H1 (cell line): ENCODE measurements around the gene PIP5K1B. TPM values are rescaled to one million over a fixed set of nuclear protein-coding genes. Genes with fewer than 3 reads are reported as not detected.

Experiments
- RNF2 ChIP-seq: fragments of 200-900, 300-1000 bp; sonication (generic); IDR thresholded peaks from 2 replicates; pipeline ENCODE4 v1.7.1; 2016; ENCODE audit warnings: borderline replicate concordance, low read depth, mild to moderate bottlenecking, antibody characterized with exemption, low read length; ENCODE audit not compliant: poor library complexity, severe bottlenecking; ENCODE audit errors: missing control alignments
- polyA plus RNA-seq, 7 experiments: library from polyadenylated mRNA; depleted of rRNA in 3 of 7; stranded (reverse) in 5 of 7; unstranded in 2 of 7; fragments of >200 nt in 5 of 7; fragments of 200-250 nt in 2 of 7; gene quantifications; 1 replicate in 5 of 7; 2 replicates in 1 of 7; 4 replicates in 1 of 7; pipeline versions ENCODE4 v1.2.1 to v1.2.3, GENCODE V29; 2011 to 2013; ENCODE audit warnings: missing spikeins in 2 of 7, mixed read lengths in 2 of 7
- total RNA-seq: library from RNA; stranded (reverse); fragmentation: NEBNext Ultra II Directional; extraction: Animal tissue kit (Norgen Biotek cat#: 25700); gene quantifications from 2 replicates; pipeline ENCODE4 v1.2.1, GENCODE V29; 2021

Gene PIP5K1B
- total and polyA plus RNA-seq, 2 of the 8 experiments (the other 6 are each of a cell fraction or from before 2014, with no cell fraction given), result 4.7 to 7.7 TPM

GRCh38 chr9:68739621-68740174 lies 34.7 kb downstream of the PIP5K1B start (continued):
- no peak for TF ChIP-seq RNF2
